T-helper 1 cell (primary cell): Measurements from ENCODE around the gene ANKRD13B.

Experiments
- DNase-seq, 5 donors: peaks; one replicate each; pipeline ENCODE4 v3.0.0-alpha.2; 2012 to 2020

The ANKRD13B gene

GRCh38 chr17:29569245-29569950 lies 23.5 kb upstream of the ANKRD13B start:
- no peak for DNase-seq

- no peak for DNase-seq
Measured at GRCh38 chr17:29570521-29570920, 22.4 kb upstream of the ANKRD13B start.

GRCh38 chr17:29571486-29571882 lies 21.4 kb upstream of the ANKRD13B start:
- DNase-seq = no peak

DNA sequence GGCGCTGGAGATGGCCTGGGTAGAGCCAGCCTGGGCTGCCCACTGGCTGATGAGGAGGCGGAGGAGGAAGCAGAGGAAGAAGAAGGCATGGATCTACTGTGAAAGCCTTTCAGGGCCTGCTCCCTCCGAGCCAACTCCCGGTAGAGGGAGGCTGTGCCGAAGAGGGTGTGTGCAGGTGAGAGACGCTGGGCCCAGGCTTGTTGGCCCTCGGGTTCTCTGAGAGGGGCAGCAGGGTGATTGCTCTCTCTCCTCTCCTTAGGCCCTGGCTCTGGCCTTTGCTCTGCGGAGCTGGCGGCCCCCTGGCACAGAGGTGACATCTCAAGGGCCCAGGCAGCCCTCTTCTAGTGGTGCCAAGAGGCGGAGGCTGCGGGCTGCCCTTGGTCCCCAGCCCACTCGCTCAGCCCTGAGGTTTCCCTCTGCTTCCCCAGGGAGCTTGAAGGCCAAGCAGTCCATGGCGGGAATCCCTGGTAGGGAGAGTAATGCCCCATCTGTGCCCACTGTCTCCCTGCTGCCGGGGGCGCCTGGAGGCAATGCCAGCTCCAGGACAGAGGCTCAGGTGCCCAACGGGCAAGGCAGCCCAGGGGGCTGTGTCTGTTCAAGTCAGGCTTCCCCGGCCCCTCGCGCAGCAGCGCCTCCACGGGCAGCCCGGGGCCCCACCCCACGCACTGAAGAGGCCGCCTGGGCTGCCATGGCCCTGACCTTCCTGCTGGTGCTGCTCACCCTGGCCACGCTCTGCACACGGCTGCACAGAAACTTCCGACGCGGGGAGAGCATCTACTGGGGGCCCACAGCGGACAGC lies 20.9 kb upstream of the ANKRD13B start:
- DNase-seq = no peak

GRCh38 chr17:29572691-29573557 lies 20.0 kb upstream of the ANKRD13B start:
- peak in 3 of 5 donors; percentile 34 to 47 (median 43) for DNase-seq

DNA sequence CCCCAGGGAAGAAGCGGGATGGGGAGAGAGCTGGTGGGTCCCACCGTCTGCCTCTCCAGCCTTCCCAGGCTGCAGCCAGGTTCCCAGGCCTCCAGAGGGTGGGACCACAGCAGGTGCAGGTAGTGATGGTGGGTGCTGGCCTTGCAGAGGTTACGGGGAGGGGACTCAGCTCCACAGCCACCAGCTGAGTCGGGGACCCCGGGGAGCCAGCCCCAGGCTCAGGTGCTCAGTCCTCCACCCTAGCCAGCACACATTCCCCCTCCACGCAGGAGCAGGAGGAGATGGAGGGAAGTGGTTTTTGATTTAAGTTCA lies 19.4 kb upstream of the ANKRD13B start:
- no peak for DNase-seq

- no peak for DNase-seq
Measured at GRCh38 chr17:29573871-29574731, 18.8 kb upstream of the ANKRD13B start.

- no peak for DNase-seq
Measured at GRCh38 chr17:29574732-29575510, 18.0 kb upstream of the ANKRD13B start.

DNA sequence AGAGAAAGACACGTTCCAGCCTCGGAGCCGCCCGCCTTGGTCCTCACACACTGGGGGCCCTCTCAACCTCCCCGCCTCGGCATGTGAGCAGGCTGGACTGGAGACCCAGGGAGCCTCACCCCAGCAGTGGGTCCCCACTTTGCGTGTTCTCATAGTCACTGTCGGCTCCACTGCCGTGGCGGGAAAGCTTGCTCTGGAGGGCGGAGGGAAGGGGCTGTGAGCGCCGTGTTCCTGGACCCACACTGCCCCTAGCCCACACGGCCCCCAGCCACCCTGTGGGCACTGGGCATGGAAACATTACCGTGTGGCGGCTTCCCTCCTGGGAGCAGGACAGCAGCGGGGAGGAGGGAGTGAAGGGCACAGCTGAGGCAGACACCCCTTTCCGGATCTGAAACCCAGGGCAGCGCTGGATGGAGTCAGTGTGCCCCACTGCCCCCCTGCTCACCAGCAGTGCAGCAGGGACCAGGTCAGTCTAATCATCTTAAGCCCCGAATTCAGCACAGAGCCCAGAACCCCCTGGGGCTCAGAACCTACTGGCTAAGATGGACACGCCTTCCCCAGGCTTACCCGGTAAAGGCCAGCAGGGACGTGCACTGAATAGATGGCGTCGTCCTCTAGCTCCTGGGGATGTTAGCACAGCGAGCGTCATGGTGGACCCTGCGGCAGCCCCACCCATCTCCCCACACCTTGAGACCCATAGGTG lies 17.3 kb upstream of the ANKRD13B start:
- DNase-seq = no peak

GRCh38 chr17:29576214-29577000 lies 16.5 kb upstream of the ANKRD13B start:
- no peak for DNase-seq

DNA sequence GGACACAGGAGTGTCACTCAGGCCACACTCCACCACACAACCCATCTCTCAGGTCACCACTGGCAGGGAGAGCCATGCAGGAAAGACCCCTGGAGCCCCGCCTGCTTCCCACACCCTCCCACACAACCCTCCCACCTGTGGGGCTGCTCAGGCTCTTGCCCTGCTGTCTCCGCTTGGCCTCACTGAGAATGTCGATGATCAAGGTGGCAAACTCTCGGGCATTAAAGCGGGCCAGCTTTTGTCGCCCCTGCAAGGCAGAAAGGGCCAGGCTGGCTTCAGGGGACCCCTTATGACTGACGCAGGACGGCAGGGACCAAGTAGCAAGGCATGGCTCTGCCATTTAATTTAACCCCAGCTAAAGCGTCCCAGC lies 15.9 kb upstream of the ANKRD13B start:
- DNase-seq = no peak

- no peak for DNase-seq
Measured at GRCh38 chr17:29577385-29578211, 15.3 kb upstream of the ANKRD13B start.

GRCh38 chr17:29578626-29579485 lies 14.1 kb upstream of the ANKRD13B start:
- no peak for DNase-seq

DNA sequence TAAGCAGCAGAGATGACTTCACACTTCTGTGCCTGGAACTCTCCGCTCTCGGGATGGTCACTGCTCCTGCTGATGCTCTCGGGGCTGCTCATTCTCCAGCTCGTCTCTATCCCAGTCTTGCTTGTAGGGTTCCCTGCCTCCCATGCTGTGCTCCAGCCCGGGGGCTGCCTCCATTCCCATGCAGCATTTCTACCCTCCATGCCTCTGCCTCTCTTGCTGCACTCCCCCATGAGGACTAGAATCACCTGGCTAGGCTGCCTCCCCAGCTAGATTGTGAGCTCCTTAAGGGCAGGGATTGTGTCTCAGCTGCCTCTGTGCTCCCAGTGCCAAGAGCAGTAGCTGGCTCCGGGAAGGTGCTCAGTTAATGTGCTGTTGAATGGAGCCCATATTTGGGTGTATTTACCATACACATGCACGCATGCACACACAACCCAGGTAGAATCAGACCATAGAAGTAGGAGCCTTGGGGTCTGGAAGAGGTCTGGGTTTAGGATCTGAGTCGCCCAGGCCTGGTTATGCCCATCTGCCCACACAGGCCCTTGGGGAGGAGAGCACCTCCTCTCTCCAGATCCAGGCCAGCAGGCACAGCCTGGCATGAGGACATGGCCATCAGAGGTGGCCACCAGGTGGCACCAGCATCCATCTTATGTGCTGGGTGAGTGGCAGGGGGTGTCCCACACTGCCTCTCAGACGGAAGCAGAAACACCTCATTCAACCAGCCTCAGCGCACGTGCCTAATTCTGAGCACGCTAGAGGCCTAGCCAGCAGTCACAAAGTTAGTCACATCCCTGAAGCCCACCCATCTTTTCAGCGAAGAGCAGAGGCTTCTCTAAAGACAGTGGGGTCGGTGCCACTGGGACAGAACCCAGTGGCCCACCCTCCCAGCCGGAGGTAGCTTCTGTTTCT lies 12.8 kb upstream of the ANKRD13B start:
- peak; percentile 79 to 89 (median 85) for DNase-seq

GRCh38 chr17:29581583-29582253 lies 11.2 kb upstream of the ANKRD13B start:
- DNase-seq = no peak

GRCh38 chr17:29582254-29582765 lies 10.6 kb upstream of the ANKRD13B start:
- no peak for DNase-seq
